HG03095 (cell line): Measurements from ENCODE around the gene GRPEL2.

Experiments used
- ATAC-seq: cut with Tn5 transposase; IDR thresholded peaks from one replicate; pipeline ENCODE4 v1.9.1; 2021; ENCODE audit warnings: moderate library complexity; ENCODE audit not compliant: unreplicated experiment

The GRPEL2 gene

GRCh38 chr5:149317281-149318048, 27.8 kb upstream of the GRPEL2 start:
- ATAC-seq, result no peak

- no peak for ATAC-seq
Measured at GRCh38 chr5:149319174-149319573, 26.1 kb upstream of the GRPEL2 start.

GRCh38 chr5:149320791-149321330, 24.4 kb upstream of the GRPEL2 start:
- no peak for ATAC-seq

GRCh38 chr5:149322518-149322917, 22.8 kb upstream of the GRPEL2 start:
- ATAC-seq, result no peak

- ATAC-seq, result no peak
Measured at GRCh38 chr5:149323210-149323609, 22.1 kb upstream of the GRPEL2 start.

- ATAC-seq, result no peak
Measured at GRCh38 chr5:149323621-149324205, 21.6 kb upstream of the GRPEL2 start.

- no peak for ATAC-seq
Measured at GRCh38 chr5:149324641-149325040, 20.7 kb upstream of the GRPEL2 start.

GRCh38 chr5:149325166-149325735, 20.0 kb upstream of the GRPEL2 start:
- ATAC-seq, result no peak

GRCh38 chr5:149325894-149326293, 19.4 kb upstream of the GRPEL2 start:
- ATAC-seq, result no peak

GRCh38 chr5:149326611-149327010, 18.7 kb upstream of the GRPEL2 start:
- ATAC-seq, result no peak

- ATAC-seq, result no peak
Measured at GRCh38 chr5:149328177-149328576, 17.1 kb upstream of the GRPEL2 start.

GRCh38 chr5:149333711-149334443, 11.4 kb upstream of the GRPEL2 start:
- ATAC-seq, result no peak

GRCh38 chr5:149337736-149338135, 7.6 kb upstream of the GRPEL2 start:
- no peak for ATAC-seq

GRCh38 chr5:149338364-149338763, 6.9 kb upstream of the GRPEL2 start:
- ATAC-seq, result no peak

- ATAC-seq, result no peak
Measured at GRCh38 chr5:149340920-149341319, 4.4 kb upstream of the GRPEL2 start.

GRCh38 chr5:149341876-149342275, 3.4 kb upstream of the GRPEL2 start:
- ATAC-seq, result no peak

- no peak for ATAC-seq
Measured at GRCh38 chr5:149344151-149344550, 1.1 kb upstream of the GRPEL2 start.

- no peak for ATAC-seq
Measured at GRCh38 chr5:149345892-149346222, 558 bp downstream of the GRPEL2 start.

GRCh38 chr5:149348518-149348917, 3.2 kb downstream of the GRPEL2 start:
- ATAC-seq, result no peak

- no peak for ATAC-seq
Measured at GRCh38 chr5:149349382-149349781, 4.1 kb downstream of the GRPEL2 start.

GRCh38 chr5:149352169-149352568, 6.9 kb downstream of the GRPEL2 start:
- no peak for ATAC-seq

- ATAC-seq, result no peak
Measured at GRCh38 chr5:149353911-149354310, 8.6 kb downstream of the GRPEL2 start.
